SK-N-SH treated with all-trans-retinoic acid at 6 μM for 48 hours (cell line): Measurements from ENCODE around the gene MYT1.

ENCODE experiments used
- ATAC-seq: fragments of 200-7000 bp; cut with Tn5 transposase; 3 replicates; pipeline ENCODE4 v1.9.1; 2020; ENCODE audit warnings: mild to moderate bottlenecking, moderate library complexity
- ARNTL ChIP-seq: fragments of 450-650 bp; formaldehyde crosslinking; IDR thresholded peaks from 2 replicates; pipeline ENCODE4 v1.5.0; 2020; ENCODE audit warnings: low read depth, mild to moderate bottlenecking, moderate library complexity, borderline replicate concordance
- BACH2 ChIP-seq: fragments of 250-450 bp; sonication (Bioruptor Pico); IDR thresholded peaks from 2 replicates; pipeline ENCODE4 v1.9.0; 2021; ENCODE audit warnings: mild to moderate bottlenecking, borderline replicate concordance
- CSDC2 ChIP-seq: fragments of 250-450 bp; sonication (Bioruptor Pico); IDR thresholded peaks from 2 replicates; pipeline ENCODE4 v1.5.0; 2020; ENCODE audit warnings: mild to moderate bottlenecking, moderate library complexity
- ESRRG ChIP-seq: fragments of 250-450 bp; sonication (Bioruptor Pico); IDR thresholded peaks from 2 replicates; pipeline ENCODE4 v1.6.1; 2021; ENCODE audit warnings: mild to moderate bottlenecking
- GLIS3 ChIP-seq: fragments of 250-450 bp; sonication (Bioruptor Pico); IDR thresholded peaks from 2 replicates; pipeline ENCODE4 v1.5.0; 2020; ENCODE audit warnings: mild to moderate bottlenecking, moderate library complexity
- ISL1 ChIP-seq: fragments of 250-450 bp; sonication (Bioruptor Pico); IDR thresholded peaks from 2 replicates; pipeline ENCODE4 v2.1.2; 2022; ENCODE audit warnings: mild to moderate bottlenecking, moderate library complexity
- OSR1 ChIP-seq: fragments of 250-450 bp; sonication (Bioruptor Pico); IDR thresholded peaks from 2 replicates; pipeline ENCODE4 v1.8.0; 2022; ENCODE audit warnings: moderate library complexity, mild to moderate bottlenecking, inconsistent platforms
- RARB ChIP-seq: fragments of 250-450 bp; sonication (Bioruptor Pico); IDR thresholded peaks from 2 replicates; pipeline ENCODE4 v1.8.0; 2021; ENCODE audit warnings: mild to moderate bottlenecking, moderate library complexity
- SNAI2 ChIP-seq: fragments of 250-450 bp; sonication (Bioruptor Pico); IDR thresholded peaks from 2 replicates; pipeline ENCODE4 v1.5.0; 2020; ENCODE audit warnings: mild to moderate bottlenecking, moderate library complexity
- TCF4 ChIP-seq: fragments of 250-450 bp; sonication (Bioruptor Pico); IDR thresholded peaks from 2 replicates; pipeline ENCODE4 v1.8.0; 2021; ENCODE audit warnings: mild to moderate bottlenecking, moderate library complexity, borderline replicate concordance
- TOX ChIP-seq: fragments of 250-450 bp; sonication (Bioruptor Pico); IDR thresholded peaks from 2 replicates; pipeline ENCODE4 v1.8.0; 2021; ENCODE audit warnings: mild to moderate bottlenecking, moderate library complexity, borderline replicate concordance
- TSHZ2 ChIP-seq: fragments of 250-450 bp; sonication (Bioruptor Pico); IDR thresholded peaks from 2 replicates; pipeline ENCODE4 v1.5.0; 2020; ENCODE audit warnings: mild to moderate bottlenecking, moderate library complexity
- ZC3H10 ChIP-seq: fragments of 250-450 bp; sonication (Bioruptor Pico); IDR thresholded peaks from 2 replicates; pipeline ENCODE4 v1.5.1; 2021; ENCODE audit warnings: mild to moderate bottlenecking, moderate library complexity
- ZFP3 ChIP-seq: fragments of 250-450 bp; sonication (Bioruptor Pico); IDR thresholded peaks from 2 replicates; pipeline ENCODE4 v1.5.0; 2020; ENCODE audit warnings: mild to moderate bottlenecking, moderate library complexity
- ZFP30 ChIP-seq: fragments of 450-650 bp; formaldehyde crosslinking; IDR thresholded peaks from 2 replicates; pipeline ENCODE4 v1.5.0; 2022; ENCODE audit warnings: mild to moderate bottlenecking, moderate library complexity
- ZNF565 ChIP-seq: fragments of 450-650 bp; formaldehyde crosslinking; conservative IDR thresholded peaks from 2 replicates; pipeline ENCODE4 v1.5.0; 2020; ENCODE audit warnings: low read depth, mild to moderate bottlenecking, moderate library complexity
- ZNF70 ChIP-seq: fragments of 450-650 bp; formaldehyde crosslinking; IDR thresholded peaks from 2 replicates; pipeline ENCODE4 v1.5.0; 2020; ENCODE audit warnings: mild to moderate bottlenecking, moderate library complexity
- TF ChIP-seq, protein P1 (sequence below): fragments of 250-450 bp; sonication (Bioruptor Pico); IDR thresholded peaks from 2 replicates; pipeline ENCODE4 v1.5.1; 2021; ENCODE audit warnings: mild to moderate bottlenecking, moderate library complexity
- TF ChIP-seq, protein P2 (sequence below): fragments of 250-450 bp; sonication (Bioruptor Pico); IDR thresholded peaks from 2 replicates; pipeline ENCODE4 v1.5.1; 2020; ENCODE audit warnings: low read depth, mild to moderate bottlenecking, moderate library complexity
- TF ChIP-seq, protein P3 (sequence below): fragments of 250-450 bp; sonication (Bioruptor Pico); IDR thresholded peaks from 2 replicates; pipeline ENCODE4 v1.8.0; 2021; ENCODE audit warnings: low read depth, mild to moderate bottlenecking, moderate library complexity, borderline replicate concordance

The MYT1 gene

GRCh38 chr20:64247970-64248841 is 84.0 kb downstream of the MYT1 start (continued):
- TF ChIP-seq ZNF565 (CRISPR knock-in tag) (no peak), GLIS3 (CRISPR knock-in tag) (no peak), ISL1 (no peak), RARB (CRISPR knock-in tag) (no peak)

GRCh38 chr20:64250027-64250426 is 85.8 kb downstream of the MYT1 start:
- no peak for TF ChIP-seq TOX (CRISPR knock-in tag)
- TF ChIP-seq, protein P1, sequence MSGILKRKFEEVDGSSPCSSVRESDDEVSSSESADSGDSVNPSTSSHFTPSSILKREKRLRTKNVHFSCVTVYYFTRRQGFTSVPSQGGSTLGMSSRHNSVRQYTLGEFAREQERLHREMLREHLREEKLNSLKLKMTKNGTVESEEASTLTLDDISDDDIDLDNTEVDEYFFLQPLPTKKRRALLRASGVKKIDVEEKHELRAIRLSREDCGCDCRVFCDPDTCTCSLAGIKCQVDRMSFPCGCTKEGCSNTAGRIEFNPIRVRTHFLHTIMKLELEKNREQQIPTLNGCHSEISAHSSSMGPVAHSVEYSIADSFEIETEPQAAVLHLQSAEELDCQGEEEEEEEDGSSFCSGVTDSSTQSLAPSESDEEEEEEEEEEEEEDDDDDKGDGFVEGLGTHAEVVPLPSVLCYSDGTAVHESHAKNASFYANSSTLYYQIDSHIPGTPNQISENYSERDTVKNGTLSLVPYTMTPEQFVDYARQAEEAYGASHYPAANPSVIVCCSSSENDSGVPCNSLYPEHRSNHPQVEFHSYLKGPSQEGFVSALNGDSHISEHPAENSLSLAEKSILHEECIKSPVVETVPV (CRISPR knock-in tag) = no peak
- no peak for TF ChIP-seq ZC3H10
- no peak for TF ChIP-seq ZNF565 (CRISPR knock-in tag)
- TF ChIP-seq TSHZ2 (CRISPR knock-in tag) = no peak
- no peak for TF ChIP-seq CSDC2
- TF ChIP-seq ESRRG (CRISPR knock-in tag) = no peak
- TF ChIP-seq ZFP3 = no peak
- no peak for TF ChIP-seq ARNTL (CRISPR knock-in tag)
- TF ChIP-seq GLIS3 (CRISPR knock-in tag) = no peak
- TF ChIP-seq SNAI2 = no peak
- TF ChIP-seq ISL1 = no peak
- TF ChIP-seq, protein P2, sequence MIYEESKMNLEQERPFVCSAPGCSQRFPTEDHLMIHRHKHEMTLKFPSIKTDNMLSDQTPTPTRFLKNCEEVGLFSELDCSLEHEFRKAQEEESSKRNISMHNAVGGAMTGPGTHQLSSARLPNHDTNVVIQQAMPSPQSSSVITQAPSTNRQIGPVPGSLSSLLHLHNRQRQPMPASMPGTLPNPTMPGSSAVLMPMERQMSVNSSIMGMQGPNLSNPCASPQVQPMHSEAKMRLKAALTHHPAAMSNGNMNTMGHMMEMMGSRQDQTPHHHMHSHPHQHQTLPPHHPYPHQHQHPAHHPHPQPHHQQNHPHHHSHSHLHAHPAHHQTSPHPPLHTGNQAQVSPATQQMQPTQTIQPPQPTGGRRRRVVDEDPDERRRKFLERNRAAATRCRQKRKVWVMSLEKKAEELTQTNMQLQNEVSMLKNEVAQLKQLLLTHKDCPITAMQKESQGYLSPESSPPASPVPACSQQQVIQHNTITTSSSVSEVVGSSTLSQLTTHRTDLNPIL (CRISPR knock-in tag) = no peak
- TF ChIP-seq, protein P3, sequence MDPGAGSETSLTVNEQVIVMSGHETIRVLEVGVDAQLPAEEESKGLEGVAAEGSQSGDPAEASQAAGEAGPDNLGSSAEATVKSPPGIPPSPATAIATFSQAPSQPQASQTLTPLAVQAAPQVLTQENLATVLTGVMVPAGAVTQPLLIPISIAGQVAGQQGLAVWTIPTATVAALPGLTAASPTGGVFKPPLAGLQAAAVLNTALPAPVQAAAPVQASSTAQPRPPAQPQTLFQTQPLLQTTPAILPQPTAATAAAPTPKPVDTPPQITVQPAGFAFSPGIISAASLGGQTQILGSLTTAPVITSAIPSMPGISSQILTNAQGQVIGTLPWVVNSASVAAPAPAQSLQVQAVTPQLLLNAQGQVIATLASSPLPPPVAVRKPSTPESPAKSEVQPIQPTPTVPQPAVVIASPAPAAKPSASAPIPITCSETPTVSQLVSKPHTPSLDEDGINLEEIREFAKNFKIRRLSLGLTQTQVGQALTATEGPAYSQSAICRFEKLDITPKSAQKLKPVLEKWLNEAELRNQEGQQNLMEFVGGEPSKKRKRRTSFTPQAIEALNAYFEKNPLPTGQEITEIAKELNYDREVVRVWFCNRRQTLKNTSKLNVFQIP (CRISPR knock-in tag) = no peak
- no peak for TF ChIP-seq TCF4 (CRISPR knock-in tag)
- TF ChIP-seq ZNF70 (CRISPR knock-in tag) = no peak
- ATAC-seq = no peak

DNA sequence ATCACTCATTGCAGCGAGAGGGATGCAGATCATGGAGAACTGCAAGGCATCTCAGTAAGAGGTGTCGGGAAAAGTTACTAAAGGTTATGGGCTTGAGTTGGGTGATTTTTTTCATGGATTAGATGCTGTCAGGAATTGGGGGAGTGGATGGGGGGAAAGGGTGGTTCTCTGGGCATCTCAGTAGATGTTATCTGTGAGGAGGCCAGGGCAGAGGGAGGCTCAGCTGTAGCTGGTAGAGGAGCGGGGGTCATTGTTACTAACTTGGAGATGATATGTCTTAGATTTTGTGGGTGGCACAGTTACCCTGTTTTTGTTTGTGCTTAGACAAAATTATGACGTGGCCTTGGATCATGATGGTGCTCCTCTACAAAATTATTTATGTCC is 88.7 kb downstream of the MYT1 start:
- no peak for ATAC-seq
- no peak for TF ChIP-seq SNAI2
- no peak for TF ChIP-seq GLIS3 (CRISPR knock-in tag)
- TF ChIP-seq ESRRG (CRISPR knock-in tag) = no peak
- no peak for TF ChIP-seq ZC3H10
- TF ChIP-seq, protein P2 (CRISPR knock-in tag) = no peak
- no peak for TF ChIP-seq ZNF565 (CRISPR knock-in tag)
- no peak for TF ChIP-seq BACH2 (CRISPR knock-in tag)
- TF ChIP-seq OSR1 (CRISPR knock-in tag) = no peak
- TF ChIP-seq ZFP30 (CRISPR knock-in tag) = no peak
- no peak for TF ChIP-seq CSDC2
